NCI-H1417 treated with DMSO at 0.1 percent for 48 hours (cell line): Measurements from ENCODE around the gene DLX5.

ENCODE experiments used
- DNase-seq: peaks from one replicate; lab custom pipeline; 2025; lab: John Stamatoyannopoulos, UW

Gene DLX5

GRCh38 chr7:97018126-97018601, 6.5 kb downstream of the DLX5 start:
- no peak for DNase-seq

GRCh38 chr7:97017192-97018125, 7.2 kb downstream of the DLX5 start:
- no peak for DNase-seq

- DNase-seq: peak; percentile 79
Observed at GRCh38 chr7:97016381-97017191, 8.0 kb downstream of the DLX5 start.

- peak; percentile 60 for DNase-seq
Observed at GRCh38 chr7:97015756-97016380, 8.8 kb downstream of the DLX5 start.

GRCh38 chr7:97015279-97015678, 9.4 kb downstream of the DLX5 start:
- DNase-seq: no peak

- peak; percentile 94 for DNase-seq
Observed at GRCh38 chr7:97014145-97014750, 10.4 kb downstream of the DLX5 start.

- no peak for DNase-seq
Observed at GRCh38 chr7:97013845-97014134, 10.8 kb downstream of the DLX5 start.

- DNase-seq: no peak
Observed at GRCh38 chr7:97013134-97013844, 11.3 kb downstream of the DLX5 start.

- no peak for DNase-seq
Observed at GRCh38 chr7:97012365-97013133, 12.1 kb downstream of the DLX5 start.

GRCh38 chr7:97011536-97012364, 12.9 kb downstream of the DLX5 start:
- DNase-seq: peak; percentile 99

- no peak for DNase-seq
Observed at GRCh38 chr7:97011104-97011503, 13.5 kb downstream of the DLX5 start.

GRCh38 chr7:97009753-97010732, 14.6 kb downstream of the DLX5 start:
- no peak for DNase-seq

- no peak for DNase-seq
Observed at GRCh38 chr7:97008275-97008917, 16.2 kb downstream of the DLX5 start.

- DNase-seq: no peak
Observed at GRCh38 chr7:97007583-97007861, 17.1 kb downstream of the DLX5 start.

- DNase-seq: no peak
Observed at GRCh38 chr7:97006816-97007582, 17.6 kb downstream of the DLX5 start.

GRCh38 chr7:97006055-97006815, 18.4 kb downstream of the DLX5 start:
- no peak for DNase-seq
